22Rv1 (cell line): ENCODE data around the gene CFAP157.

Experiments used
- CTCF ChIP-seq: fragments of 450-650 bp; IDR thresholded peaks from 2 replicates; pipeline ENCODE4 v1.5.1; 2017; ENCODE audit warnings: mild to moderate bottlenecking
- ZFX ChIP-seq: fragments of 450-650 bp; IDR thresholded peaks from 2 replicates; pipeline ENCODE4 v1.6.1; 2017; ENCODE audit warnings: antibody characterized with exemption, borderline replicate concordance

- no peak for TF ChIP-seq CTCF
- TF ChIP-seq ZFX, result no peak
Measured at GRCh38 chr9:127762111-127762676, 55.4 kb downstream of the CFAP157 start.
